GM19395 (cell line): Measurements from ENCODE around the gene TMEM115.

ENCODE experiments used
- ATAC-seq: cut with Tn5 transposase; IDR thresholded peaks from one replicate; pipeline ENCODE4 v1.9.1; 2021; ENCODE audit warnings: mild to moderate bottlenecking, moderate library complexity; ENCODE audit not compliant: unreplicated experiment

Gene TMEM115, protein sequence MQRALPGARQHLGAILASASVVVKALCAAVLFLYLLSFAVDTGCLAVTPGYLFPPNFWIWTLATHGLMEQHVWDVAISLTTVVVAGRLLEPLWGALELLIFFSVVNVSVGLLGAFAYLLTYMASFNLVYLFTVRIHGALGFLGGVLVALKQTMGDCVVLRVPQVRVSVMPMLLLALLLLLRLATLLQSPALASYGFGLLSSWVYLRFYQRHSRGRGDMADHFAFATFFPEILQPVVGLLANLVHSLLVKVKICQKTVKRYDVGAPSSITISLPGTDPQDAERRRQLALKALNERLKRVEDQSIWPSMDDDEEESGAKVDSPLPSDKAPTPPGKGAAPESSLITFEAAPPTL

DNA sequence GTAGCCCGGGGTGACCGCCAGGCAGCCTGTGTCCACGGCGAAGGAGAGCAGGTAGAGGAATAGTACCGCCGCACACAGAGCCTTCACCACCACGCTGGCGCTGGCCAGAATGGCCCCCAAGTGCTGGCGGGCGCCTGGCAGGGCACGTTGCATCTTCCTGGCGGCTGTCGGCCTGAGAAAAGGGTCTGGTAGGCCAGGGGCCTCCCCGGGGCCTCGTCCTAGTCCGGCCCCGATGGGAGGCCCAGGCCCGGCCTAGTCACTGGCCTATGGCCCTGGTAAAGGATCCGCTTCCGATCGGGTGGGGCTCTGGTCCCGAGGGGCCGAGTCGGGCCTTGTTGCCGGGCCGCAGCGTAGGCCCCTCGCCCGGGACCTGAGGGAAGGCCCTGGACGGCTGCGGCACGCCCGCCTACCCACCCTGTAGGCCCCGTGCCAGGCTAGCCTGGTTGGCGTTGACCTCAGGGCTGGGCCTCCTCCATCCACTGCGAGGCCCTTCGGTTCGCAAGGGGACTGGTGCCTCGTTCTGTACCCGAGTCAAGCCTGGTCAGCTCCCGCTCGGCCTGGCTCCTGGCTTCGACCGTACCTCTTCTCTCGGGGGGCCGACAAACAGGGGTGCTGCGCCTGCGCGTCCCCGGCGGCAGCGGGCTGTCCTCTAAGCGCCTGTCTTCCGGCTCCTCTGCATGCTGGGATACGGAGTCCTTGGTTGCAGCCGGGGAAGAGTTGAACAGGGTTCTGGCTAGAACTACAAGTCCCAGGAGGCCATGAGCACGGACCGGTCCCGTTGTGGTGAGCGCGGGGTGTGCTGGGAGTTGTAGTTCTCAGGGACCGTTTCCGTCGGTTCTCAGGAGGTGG is at the start of gene TMEM115:
TMEM115 (minus strand) TSS at position 611 of the 849 bp plus-strand sequence; CDS start at position 153, 458 bp downstream.
- peak; percentile 99 for ATAC-seq

DNA sequence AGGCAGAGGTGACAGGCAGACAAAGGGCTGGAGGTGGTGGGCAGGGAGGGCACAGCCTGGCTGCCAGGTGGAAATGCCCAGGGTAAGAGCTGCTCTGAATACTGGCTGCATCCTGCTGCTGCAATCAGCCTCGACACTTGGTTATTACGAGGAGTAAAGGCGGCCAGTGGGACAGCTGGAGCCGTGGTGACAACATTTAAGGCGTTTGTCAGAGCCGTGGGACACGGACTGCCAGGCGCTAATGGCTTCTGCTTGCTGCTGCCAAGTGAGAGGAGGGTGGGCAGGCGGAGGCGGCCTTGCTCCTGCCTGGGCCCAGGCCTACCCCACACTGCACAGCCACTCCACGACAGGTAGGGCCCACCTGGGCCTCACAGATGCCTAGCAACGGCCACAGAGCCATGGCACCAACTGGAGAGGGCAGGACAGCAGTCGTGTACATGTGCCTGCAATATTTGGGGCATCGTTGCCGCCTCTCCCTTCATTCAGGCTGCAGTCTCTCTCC is 49.2 kb upstream of the TMEM115 start:
- no peak for ATAC-seq

DNA sequence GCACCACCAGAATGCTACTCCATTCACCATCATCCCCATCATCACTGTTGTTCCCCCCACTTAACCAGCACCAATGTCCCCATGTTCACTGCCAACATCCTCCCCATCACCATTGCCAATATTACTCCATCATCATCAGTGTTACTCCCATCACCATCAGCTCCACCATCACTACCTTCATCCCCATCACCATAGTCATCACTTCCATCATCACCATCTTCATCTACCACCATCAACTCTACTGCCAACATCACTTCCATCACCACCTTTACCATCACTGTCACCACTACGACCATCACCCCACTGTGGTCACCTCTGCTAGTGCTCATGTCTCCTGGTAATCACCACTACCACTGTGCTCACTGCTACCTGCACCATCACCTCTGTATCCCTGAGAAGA is 47.2 kb upstream of the TMEM115 start:
- ATAC-seq: no peak

DNA sequence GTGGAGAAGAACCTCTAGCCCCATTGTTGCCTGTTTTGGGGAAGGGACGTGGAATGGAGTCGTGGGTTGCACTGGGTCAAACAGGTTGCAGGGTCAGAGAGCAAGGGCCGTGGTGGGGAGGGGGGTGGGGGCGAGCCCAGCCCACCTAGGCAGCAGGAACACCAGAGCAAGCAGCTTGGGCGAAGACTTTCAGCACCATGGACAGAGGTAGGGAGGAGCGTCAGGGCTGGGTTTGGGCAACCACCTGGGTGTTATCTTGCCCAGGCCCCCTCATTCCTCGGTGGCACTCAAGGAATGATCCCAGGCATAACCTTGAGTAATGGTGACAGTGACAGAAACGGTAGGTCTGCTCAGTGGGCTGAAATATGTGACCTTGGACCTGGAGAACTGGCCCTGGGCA is 45.9 kb upstream of the TMEM115 start:
- no peak for ATAC-seq

DNA sequence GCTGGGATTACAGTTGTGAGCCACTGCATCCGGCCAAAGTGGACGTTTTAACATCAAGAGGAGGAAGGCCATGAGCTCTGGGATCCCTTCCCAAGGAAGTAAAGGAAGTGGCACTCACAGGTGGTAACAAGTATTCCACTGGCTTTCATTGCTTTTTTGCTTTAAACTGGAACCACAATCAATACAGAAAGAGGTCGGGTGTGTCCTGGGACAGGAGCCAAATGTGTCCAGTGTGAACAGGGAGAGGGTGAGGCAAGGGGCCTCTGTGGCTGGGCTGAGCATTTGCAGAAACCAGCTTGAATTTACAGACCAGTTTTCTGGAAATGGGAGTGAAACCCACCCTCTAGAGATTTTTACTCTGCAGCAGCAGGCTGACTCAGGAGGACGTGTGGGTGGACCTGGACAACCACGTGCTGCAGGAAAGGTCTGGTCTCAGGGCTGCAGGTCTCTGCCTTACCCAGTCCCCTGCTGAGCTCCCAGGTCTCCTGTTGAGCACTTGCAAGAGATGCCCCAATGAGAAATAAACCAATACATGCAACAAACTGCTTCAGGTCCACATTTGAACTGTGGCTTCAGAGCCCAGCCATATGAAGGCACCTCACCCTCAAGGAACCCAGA is 42.8 kb upstream of the TMEM115 start:
- ATAC-seq: no peak

DNA sequence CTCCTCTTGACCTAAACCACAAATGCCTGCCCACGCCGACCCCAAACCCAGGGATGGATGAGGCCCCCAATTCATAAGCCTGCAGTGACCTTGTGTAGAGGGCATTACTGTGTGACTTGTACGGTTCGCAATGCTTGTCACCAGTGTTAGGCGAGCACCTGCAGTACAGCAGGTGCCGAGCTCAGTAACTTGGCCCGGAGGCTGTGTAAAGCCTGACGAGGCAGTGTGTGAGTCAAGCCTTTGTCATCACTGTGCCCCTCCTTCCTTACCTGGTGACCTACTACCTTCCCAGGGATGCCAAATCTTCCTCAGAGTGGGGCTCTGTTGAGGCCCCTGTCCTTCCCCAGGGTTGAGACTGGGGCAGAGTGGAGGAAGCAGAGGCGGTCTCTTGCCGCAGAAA is 37.2 kb upstream of the TMEM115 start:
- no peak for ATAC-seq

DNA sequence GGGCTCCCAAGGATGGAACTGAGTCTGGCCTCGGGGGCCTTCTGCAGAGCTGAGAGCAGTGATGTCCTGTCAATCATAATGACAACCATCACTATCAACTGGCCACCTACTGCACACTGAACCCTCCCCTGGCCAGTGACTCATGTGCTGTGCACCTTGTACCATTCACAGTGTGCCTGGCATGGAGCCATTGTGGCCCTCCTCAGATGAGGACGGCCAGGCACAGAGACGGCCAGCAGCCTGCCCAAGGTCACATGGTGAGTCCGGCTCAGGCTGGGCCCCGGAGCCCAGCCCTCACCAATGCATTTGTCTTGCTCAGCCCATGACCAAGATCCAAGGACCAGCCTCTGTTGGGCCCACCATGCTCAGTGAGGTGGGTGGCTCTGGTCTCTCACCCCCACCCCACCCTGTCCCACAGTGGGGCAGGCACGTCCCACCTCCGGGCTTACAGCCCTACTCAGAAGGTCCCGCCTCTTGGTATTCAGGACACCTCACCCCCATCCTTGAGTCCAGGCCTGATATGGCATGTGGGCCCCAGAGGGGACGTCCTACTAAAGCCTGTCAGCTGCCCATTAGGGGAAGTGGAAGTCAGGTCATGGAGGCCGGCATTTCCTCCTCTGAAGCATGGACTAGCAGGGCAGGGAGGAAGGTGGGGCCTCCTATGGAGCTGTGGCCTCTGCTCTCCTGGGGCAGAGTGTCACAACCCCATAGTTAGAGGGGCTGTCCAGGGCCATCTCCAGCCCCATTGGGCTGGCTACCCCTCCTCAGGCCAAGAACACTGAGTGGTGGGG is 35.9 kb upstream of the TMEM115 start:
- no peak for ATAC-seq

DNA sequence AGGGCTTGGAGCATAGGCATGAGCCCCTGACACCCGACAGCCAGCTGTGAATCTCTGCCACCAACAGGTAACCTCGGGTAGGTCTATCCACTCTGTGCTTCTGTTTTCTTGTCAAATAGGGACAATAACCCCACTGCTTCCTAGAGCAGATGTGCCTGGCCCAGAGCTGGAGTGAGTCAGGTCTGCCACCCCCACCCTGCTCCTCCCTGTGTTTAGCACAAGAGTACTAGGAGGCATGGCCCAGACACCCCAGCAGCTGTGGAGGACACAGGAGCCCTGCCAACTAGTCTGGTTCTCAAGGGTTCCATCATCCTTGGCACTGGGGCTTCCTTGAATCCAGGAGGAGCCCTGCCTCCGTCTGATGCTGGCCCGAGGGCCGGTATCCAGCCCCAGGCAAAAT is 33.7 kb upstream of the TMEM115 start:
- no peak for ATAC-seq

DNA sequence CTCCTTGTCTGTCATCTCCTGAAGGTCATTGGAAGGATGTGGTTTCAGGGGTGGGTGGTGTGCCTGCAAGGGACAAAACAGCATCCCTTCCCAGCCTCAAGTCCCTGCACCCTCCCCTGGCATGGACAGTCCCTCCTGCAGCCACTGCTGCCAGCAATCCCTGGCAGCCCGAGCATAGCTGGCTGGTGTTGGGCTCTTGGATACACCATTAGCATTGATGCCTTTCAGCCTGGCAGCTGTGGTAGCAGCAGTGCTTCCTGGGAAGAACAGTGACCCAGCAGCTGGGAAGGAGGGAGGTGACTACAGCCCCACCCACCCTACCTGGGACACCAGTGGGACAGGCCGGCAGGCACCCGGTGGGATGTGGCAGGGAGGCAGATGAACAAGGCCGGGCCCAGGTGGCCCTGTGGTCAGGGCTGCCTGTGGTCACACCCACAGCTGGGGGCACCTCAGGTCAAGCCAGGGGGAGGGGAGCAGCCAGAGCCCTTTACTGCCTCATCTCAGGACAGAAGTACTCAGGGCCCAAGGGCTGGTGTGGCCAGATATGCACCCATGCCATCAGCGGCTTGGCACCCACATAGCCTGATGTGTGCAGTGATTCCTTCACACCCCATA is 32.9 kb upstream of the TMEM115 start:
- ATAC-seq: no peak

DNA sequence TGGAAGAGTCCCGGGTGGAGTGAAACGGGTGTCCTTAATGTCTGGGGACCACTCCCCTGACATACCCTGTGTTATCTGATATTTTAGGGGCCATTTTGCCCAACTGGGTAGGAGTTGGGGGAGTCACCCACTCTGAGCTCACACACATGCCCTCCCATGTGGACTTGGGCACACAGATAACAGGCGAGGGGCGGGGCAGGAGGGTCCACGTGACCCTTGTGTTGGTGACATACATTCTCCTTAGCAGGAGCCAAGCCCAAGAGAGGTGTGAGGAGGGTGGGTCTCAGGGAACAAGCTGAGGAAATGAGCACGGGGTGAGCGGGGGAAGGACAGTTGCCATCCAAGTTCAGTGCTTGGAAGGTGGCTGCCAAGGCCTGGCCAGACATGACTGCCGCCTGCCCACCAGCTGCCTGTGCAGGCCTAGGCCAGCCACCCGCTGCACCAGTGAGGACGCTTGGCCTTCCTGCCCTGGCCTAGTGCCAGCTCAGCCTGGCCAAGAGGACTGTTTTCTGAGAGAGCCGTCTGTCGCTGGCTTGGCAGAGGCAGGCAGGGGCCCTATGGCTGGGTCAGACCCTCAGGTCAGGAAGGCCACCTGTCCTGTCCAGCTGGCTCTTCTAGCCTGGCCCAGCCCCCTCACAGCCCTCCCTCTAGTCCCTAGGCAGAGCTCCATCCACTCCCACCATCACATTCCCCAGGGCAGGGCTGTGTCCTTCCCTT is 31.3 kb upstream of the TMEM115 start:
- no peak for ATAC-seq

DNA sequence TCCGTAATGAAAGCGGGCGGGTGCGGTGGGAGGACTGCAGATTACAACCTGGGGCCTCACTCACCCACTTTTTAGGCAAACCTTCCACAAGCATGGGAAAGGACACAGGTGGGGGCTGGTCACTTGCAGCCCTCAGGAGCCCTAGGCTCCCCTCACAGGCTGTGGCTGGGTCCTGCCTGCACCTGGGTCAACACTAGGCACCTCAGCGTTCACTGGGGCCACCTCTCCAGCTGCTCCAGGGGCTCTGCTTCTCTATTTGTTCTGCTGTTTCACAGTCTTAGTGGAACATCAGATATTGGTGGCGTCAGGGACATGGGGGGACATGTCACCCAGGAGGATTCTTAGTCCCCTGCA is 30.1 kb upstream of the TMEM115 start:
- no peak for ATAC-seq

DNA sequence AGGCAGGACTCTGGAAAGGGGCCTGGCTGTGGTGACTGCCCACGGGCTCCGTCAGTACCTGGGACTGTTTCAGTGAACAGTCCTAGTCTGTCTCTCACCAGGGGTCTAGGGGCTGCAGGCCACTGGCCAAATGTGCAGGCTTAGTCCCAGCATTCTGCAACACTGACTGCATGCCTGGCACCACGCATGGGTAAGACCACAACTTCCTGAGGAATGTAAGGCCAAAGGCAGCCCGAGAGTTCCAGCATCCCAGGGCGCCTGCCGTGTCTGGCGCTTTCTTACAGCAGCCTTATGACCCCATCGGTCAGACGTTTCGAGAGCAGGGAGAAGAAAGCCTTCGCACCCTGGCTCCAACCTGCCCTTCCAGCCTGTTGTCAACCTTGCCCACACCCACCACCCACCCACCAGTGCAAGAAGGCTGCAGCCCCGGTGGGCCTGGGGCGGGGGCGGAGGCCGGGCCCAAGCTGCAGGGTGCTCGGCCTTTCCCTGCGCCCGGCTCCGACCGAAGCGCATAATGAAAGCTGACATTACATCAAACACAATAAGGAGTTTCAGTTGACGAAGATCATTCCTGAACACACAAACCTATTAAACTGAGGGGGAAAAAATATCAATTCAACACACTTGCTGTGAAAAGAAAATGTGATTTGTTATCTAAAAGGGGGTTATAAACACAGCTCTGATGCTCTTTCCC is 29.5 kb upstream of the TMEM115 start:
- no peak for ATAC-seq

DNA sequence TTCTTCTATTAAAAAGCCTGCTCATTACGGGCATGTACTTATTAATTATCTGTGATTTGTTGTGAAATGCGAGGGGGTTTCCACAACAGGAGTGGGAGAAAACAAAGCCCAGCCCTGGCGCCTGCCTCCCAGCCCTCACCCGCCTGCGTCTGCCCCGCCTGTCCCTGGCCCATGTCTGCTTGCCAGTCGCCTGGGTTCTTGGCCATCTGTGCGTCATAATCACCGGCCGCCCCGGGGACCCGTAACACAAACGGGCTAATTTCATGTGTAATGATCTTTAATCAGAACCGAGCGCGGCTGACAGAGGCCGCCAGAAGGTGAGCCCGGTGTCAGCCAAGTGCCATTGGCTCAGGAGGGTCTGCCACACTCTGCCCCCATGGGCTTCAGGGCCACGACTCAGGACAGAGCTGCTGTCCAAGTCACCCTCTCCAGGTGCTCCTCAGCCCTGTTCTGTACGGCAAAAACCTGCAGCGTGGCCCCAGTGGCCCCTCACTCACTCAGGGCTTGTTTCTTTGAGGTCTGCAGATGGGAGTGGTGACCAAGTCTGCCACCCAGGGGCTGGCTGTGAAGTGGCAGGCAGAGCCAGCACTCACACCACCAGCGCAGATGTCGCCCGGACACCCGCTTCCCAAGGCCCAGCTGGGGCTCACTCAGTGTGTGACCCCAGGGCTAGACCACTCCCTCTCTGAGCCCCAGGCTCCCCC is 28.8 kb upstream of the TMEM115 start:
- no peak for ATAC-seq

DNA sequence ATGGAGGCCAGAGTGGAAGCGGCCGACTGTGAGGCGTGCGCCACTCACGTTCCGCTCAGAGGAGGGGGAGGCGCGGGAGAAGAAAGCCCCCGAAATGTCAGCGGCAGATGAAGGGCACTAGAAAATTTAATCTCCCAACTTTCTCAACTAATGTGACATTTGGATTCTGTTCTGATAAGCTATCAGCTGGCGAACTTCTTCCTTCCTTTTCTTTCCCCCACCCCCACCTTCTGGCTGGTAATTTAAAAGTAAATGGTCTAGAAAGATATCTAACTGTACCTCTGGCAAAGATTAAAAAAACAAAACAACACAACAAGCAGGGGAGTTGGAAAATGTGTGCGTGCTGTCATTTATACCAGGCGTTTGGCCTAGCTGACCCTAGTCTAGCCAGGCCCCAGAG is 26.4 kb upstream of the TMEM115 start:
- ATAC-seq: no peak

DNA sequence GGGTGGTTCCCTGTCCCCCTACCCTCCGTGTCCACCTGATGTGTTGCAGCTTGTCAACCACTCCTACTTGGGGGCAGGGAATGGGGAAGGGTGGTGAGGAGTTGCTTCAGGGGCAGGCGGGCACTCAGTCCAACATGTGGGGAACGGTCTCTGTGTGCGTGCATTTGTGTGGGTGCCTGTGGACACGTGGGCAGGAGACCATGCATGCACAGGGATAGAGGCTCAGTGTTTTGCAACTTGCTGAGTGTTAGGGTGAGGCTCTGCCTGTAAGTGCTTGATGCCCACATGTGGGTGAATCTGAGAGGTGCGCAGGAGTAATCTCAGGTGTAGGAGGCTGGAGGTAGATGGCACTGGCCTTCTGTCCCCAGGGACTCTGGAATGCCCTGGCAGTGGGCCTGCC is 24.4 kb upstream of the TMEM115 start:
- ATAC-seq: no peak

DNA sequence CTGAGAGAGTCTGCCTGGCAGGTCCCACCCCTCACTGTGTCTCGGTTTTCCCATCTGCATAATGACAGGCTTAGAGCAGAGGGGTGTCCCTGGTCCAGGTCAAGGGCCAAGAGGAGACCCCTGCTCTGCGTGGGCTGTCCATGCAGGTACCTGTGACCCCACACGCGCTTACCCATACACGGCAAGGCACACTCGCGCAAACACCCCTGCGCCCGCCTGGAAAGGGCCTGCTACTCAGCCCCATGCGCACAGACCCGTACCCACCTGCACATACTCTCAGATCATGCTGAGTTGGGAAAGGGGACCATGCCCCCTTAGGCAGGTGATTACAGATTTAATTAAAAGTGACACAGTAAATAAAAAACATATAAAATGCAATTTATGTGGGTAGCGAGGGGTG is 23.4 kb upstream of the TMEM115 start:
- ATAC-seq: no peak

DNA sequence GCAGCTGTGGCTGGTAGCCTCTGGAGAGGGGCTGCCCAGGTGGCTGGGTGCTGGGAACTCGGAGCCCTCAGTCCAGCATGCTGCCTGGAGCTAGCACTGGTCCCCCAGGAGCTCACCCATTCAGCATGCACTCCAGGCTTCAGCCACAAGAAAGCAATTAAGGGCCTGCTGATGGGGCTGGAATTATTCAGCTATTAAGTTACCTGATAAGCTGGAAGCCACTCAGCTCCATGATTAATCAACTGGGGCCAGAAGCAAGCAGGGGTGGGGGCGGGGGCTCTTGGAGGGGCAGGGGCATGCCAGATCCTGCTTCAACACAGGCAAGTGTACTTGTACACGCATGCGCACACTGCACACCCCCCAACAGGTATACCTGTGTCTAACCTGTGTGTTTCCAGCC is 22.1 kb upstream of the TMEM115 start:
- no peak for ATAC-seq

DNA sequence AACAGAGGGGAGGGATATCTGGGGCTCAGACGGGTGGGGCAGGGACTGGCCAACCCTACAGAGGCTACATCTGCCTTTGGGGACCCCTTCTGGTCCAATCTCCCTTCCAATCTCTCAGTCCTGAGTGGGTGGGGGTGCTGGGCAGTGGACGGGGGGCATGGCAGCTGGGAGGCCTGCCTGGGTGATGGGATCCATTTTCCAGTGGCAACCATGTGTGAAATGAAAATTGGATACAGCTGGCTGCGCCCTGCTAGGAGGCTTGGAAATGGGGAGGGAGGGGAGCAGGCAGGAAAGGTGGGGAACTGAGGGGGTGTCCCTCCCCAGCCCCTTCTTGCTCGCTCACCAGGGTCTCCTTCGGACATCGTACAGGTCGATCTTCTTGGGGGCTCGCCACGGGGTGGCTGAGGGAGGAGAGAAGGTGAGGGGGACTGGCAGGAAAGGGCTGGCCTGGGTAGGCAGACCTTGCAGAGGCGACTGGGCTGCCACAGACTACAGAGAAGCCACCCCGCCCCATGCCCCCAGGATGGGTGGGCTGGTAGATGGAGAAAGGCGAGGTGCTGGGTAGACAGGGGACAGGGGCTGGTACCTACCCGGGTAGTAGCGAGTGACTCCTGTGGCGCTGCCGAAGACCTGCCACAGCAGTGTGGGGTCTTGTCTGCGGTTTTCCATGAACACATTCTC is 21.2 kb upstream of the TMEM115 start:
- ATAC-seq: no peak
